HG02763 (cell line): ENCODE results near the gene ADAMTSL4.
A peak's percentile ranks its signal among the peaks of the same experiment; 100 is the strongest.

Source experiments
- ATAC-seq: cut with Tn5 transposase; IDR thresholded peaks from one replicate; pipeline ENCODE4 v1.9.1; 2021; ENCODE audit warnings: mild to moderate bottlenecking, moderate library complexity; ENCODE audit not compliant: unreplicated experiment

The ADAMTSL4 gene

GRCh38 chr1:150548632-150549495 lies at the start of gene ADAMTSL4:
Gene ADAMTSL4, plus strand, starts transcription at chr1:150549408. Its CDS starts 2,881 bp downstream, at chr1:150552289.
- no peak for ATAC-seq

GRCh38 chr1:150505431-150505830 lies 43.8 kb upstream of the ADAMTSL4 start:
- no peak for ATAC-seq

- no peak for ATAC-seq
These were observed 41.0 kb upstream of the ADAMTSL4 start, which contains the start of gene ECM1 for GRCh38 chr1:150507912-150508864. Gene ECM1, plus strand, starts transcription at chr1:150508109. Its CDS starts 101 bp downstream, at chr1:150508210.

GRCh38 chr1:150508982-150509381 lies 40.2 kb upstream of the ADAMTSL4 start:
- ATAC-seq, result no peak

- ATAC-seq, result no peak
These were observed 37.7 kb upstream of the ADAMTSL4 start for GRCh38 chr1:150511551-150511950.

GRCh38 chr1:150511985-150512660 lies 37.1 kb upstream of the ADAMTSL4 start:
- no peak for ATAC-seq

- no peak for ATAC-seq
These were observed 36.4 kb upstream of the ADAMTSL4 start for GRCh38 chr1:150512846-150513245.

- no peak for ATAC-seq
These were observed 35.8 kb upstream of the ADAMTSL4 start for GRCh38 chr1:150513351-150513791.

- ATAC-seq, result no peak
These were observed 34.9 kb upstream of the ADAMTSL4 start for GRCh38 chr1:150514260-150514659.

- ATAC-seq, result peak; percentile 7
These were observed 34.3 kb upstream of the ADAMTSL4 start for GRCh38 chr1:150514913-150515327.

GRCh38 chr1:150515328-150516049 lies 33.7 kb upstream of the ADAMTSL4 start, which contains the start of gene FALEC:
Gene FALEC, plus strand, starts transcription at chr1:150515752.
- ATAC-seq, result peak; percentile 98

- ATAC-seq, result no peak
These were observed 33.1 kb upstream of the ADAMTSL4 start for GRCh38 chr1:150516050-150516591.

- ATAC-seq, result no peak
These were observed 32.6 kb upstream of the ADAMTSL4 start for GRCh38 chr1:150516616-150517015.

GRCh38 chr1:150521196-150521968 lies 27.8 kb upstream of the ADAMTSL4 start:
- ATAC-seq, result no peak

GRCh38 chr1:150525348-150525747 lies 23.9 kb upstream of the ADAMTSL4 start:
- ATAC-seq, result no peak

- ATAC-seq, result no peak
These were observed 21.0 kb upstream of the ADAMTSL4 start for GRCh38 chr1:150528196-150528595.

- ATAC-seq, result no peak
These were observed 20.2 kb upstream of the ADAMTSL4 start for GRCh38 chr1:150529017-150529416.

- no peak for ATAC-seq
These were observed 18.6 kb upstream of the ADAMTSL4 start for GRCh38 chr1:150530491-150531159.
